Bronchial epithelial cell (primary cell): ENCODE results near the gene ACBD6. TPM values are rescaled to one million over a fixed set of nuclear protein-coding genes. Genes with fewer than 3 reads are reported as not detected.

Experiments used
- DNase-seq: peaks from one replicate; pipeline ENCODE4 v3.0.0-alpha.2; 2010; ENCODE audit warnings: low read depth
- FAIRE-seq: peaks from 2 replicates; lab custom pipeline; 2011; peaks lifted over from hg19 to GRCh38; lab: Jason Lieb, UNC
- H3K27me3 ChIP-seq: 2 replicates; pipeline ENCODE4 v1.5.1; 2011; ENCODE audit warnings: low read length; ENCODE audit not compliant: control insufficient read depth, insufficient read depth
- H3K36me3 ChIP-seq: 2 replicates; pipeline ENCODE4 v1.5.1; 2011; ENCODE audit warnings: low read length; ENCODE audit not compliant: control insufficient read depth, insufficient read depth
- H3K4me3 ChIP-seq: 2 replicates; pipeline ENCODE4 v1.5.1; 2011; ENCODE audit warnings: mild to moderate bottlenecking, low read depth, low read length, control low read depth
- total RNA-seq: library from RNA; depleted of rRNA; stranded (reverse); fragments of >200 nt; gene quantifications from 2 replicates; pipeline ENCODE4 v1.2.1, GENCODE V29; 2014
- TF ChIP-seq, protein P1 (sequence below): IDR thresholded peaks from 2 replicates; pipeline ENCODE4 v1.5.1; 2011; ENCODE audit warnings: mild to moderate bottlenecking, moderate library complexity, low read length, control low read depth, inconsistent platforms; ENCODE audit not compliant: insufficient read depth, severe bottlenecking

The ACBD6 gene
- total RNA-seq, 1 donor from 2014 or later: 118 TPM

DNA sequence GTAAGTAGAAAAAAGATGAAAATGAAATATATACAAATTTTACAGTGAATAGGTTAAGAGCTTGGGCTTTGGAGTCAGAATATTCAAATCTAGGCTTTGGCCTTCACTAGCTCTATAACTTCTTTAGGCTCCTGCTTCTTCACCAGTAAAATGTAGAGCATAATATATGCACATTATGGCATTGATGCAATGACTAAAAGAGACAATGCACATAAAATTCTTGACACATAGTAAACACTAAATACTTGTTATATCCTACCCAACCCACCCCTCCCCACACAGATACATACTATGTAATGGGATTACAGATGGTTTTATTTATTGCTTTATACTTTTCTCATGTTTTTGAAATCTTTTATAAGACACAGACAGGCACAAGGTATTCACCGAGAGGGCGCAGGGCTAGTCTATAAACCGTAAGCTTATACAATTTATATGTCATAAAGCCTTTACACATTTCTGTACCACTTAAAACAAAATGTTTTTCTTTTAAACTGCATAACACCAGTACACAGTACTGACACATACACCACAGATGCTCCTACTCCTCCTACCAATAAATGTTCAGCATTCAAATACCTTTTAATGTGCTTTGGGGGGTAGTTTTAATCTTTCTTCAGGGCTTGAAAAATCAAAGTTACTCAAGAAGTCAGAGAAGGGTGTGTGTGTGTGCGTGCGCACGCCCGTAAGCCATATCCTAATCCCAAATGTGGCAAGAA lies 109.8 kb downstream of the ACBD6 start:
- Histone ChIP-seq H3K27me3 (no peaks in the 10 kb centered on the region), H3K36me3 (no peaks in the 10 kb centered on the region), H3K4me3 (no peak overlapping the region)
- TF ChIP-seq, protein P1, sequence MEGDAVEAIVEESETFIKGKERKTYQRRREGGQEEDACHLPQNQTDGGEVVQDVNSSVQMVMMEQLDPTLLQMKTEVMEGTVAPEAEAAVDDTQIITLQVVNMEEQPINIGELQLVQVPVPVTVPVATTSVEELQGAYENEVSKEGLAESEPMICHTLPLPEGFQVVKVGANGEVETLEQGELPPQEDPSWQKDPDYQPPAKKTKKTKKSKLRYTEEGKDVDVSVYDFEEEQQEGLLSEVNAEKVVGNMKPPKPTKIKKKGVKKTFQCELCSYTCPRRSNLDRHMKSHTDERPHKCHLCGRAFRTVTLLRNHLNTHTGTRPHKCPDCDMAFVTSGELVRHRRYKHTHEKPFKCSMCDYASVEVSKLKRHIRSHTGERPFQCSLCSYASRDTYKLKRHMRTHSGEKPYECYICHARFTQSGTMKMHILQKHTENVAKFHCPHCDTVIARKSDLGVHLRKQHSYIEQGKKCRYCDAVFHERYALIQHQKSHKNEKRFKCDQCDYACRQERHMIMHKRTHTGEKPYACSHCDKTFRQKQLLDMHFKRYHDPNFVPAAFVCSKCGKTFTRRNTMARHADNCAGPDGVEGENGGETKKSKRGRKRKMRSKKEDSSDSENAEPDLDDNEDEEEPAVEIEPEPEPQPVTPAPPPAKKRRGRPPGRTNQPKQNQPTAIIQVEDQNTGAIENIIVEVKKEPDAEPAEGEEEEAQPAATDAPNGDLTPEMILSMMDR: no peak
- DNase-seq (no peak), FAIRE-seq (no peak)

GRCh38 chr1:180392020-180392419 lies 110.4 kb downstream of the ACBD6 start:
- TF ChIP-seq, protein P1: no peak
- FAIRE-seq (no peak), DNase-seq (no peak)
- Histone ChIP-seq H3K27me3 (no peaks in the 10 kb centered on the region), H3K4me3 (no peak overlapping the region), H3K36me3 (no peaks in the 10 kb centered on the region)

DNA sequence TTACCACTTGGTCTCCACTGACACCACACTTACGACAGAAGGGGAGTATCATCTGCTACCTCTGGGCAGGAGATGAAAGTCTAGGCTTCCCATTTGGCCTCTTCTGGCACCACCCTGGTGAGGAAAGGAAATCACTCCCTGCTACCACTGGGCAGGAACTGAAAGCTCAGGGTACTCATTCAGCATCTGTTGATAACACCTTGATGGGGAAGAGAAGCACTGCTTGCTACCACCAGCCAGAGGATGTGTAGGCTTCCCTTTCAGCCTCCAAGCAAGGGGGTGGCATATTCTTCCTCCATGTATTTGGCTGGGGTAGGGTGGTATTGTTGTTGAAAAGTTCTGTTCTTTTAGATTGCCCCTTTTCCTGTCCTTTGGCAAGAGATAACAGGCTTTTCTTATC lies 115.0 kb downstream of the ACBD6 start:
- no peaks in the 10 kb centered on the region for H3K27me3 ChIP-seq
- H3K4me3 ChIP-seq: no peak overlapping the region
- TF ChIP-seq, protein P1: no peak
- DNase-seq (no peak), FAIRE-seq (no peak)
- no peaks in the 10 kb centered on the region for H3K36me3 ChIP-seq

- TF ChIP-seq, protein P1: no peak
- Histone ChIP-seq H3K27me3 (no peaks in the 10 kb centered on the region), H3K36me3 (no peaks in the 10 kb centered on the region), H3K4me3 (no peak overlapping the region)
- FAIRE-seq (no peak), DNase-seq (no peak)
These were observed 115.5 kb downstream of the ACBD6 start for GRCh38 chr1:180386745-180387367.

GRCh38 chr1:180385144-180385543 lies 117.2 kb downstream of the ACBD6 start:
- Histone ChIP-seq H3K27me3 (no peaks in the 10 kb centered on the region), H3K36me3 (no peaks in the 10 kb centered on the region), H3K4me3 (no peak overlapping the region)
- TF ChIP-seq, protein P1: no peak
- DNase-seq (no peak), FAIRE-seq (no peak)
